GM18868 (cell line): ENCODE results near the gene PANX1.
"Not testable (repeated sequence)": the region's sequence is repeated elsewhere in the genome, so short reads cannot be mapped to it uniquely, and the experiment has no call there.

ENCODE experiments used
- ATAC-seq: cut with Tn5 transposase; IDR thresholded peaks from one replicate; pipeline ENCODE4 v1.9.1; 2021; ENCODE audit warnings: mild to moderate bottlenecking, moderate library complexity; ENCODE audit not compliant: unreplicated experiment

Gene PANX1

GRCh38 chr11:94128746-94129511 is at the start of gene PANX1:
Gene PANX1, plus strand, starts transcription at chr11:94128841. Its CDS starts 472 bp downstream, at chr11:94129313.
- peak; percentile 82 for ATAC-seq

- no peak for ATAC-seq
These were observed 44.5 kb upstream of the PANX1 start for GRCh38 chr11:94084164-94084563.

GRCh38 chr11:94088906-94089305 is 39.7 kb upstream of the PANX1 start:
- no peak for ATAC-seq

GRCh38 chr11:94089341-94089740 is 39.3 kb upstream of the PANX1 start:
- ATAC-seq: no peak

GRCh38 chr11:94090401-94090800 is 38.2 kb upstream of the PANX1 start:
- no peak for ATAC-seq

- ATAC-seq: no peak
These were observed 37.5 kb upstream of the PANX1 start for GRCh38 chr11:94091091-94091490.

- no peak for ATAC-seq
These were observed 28.4 kb upstream of the PANX1 start for GRCh38 chr11:94100253-94100652.

- no peak for ATAC-seq
These were observed 25.2 kb upstream of the PANX1 start for GRCh38 chr11:94103471-94103870.

- no peak for ATAC-seq
These were observed 23.9 kb upstream of the PANX1 start for GRCh38 chr11:94104734-94105133.

GRCh38 chr11:94106716-94107115 is 21.9 kb upstream of the PANX1 start:
- no peak for ATAC-seq

GRCh38 chr11:94107363-94107762 is 21.3 kb upstream of the PANX1 start:
- ATAC-seq: no peak

- ATAC-seq: no peak
These were observed 17.4 kb upstream of the PANX1 start for GRCh38 chr11:94111241-94111640.

- ATAC-seq: no peak
These were observed 17.0 kb upstream of the PANX1 start for GRCh38 chr11:94111660-94112059.

- ATAC-seq: no peak
These were observed 16.3 kb upstream of the PANX1 start for GRCh38 chr11:94112206-94112953.

GRCh38 chr11:94117197-94117574 is 11.5 kb upstream of the PANX1 start:
- ATAC-seq: no peak

- no peak for ATAC-seq
These were observed 10.8 kb upstream of the PANX1 start for GRCh38 chr11:94117871-94118270.

- ATAC-seq: not testable (repeated sequence)
These were observed 9.0 kb upstream of the PANX1 start for GRCh38 chr11:94119676-94120075.

- not testable (repeated sequence) for ATAC-seq
These were observed 8.1 kb upstream of the PANX1 start for GRCh38 chr11:94120516-94120915.

- no peak for ATAC-seq
These were observed 7.7 kb upstream of the PANX1 start for GRCh38 chr11:94120946-94121345.

- no peak for ATAC-seq
These were observed 3.1 kb upstream of the PANX1 start for GRCh38 chr11:94125407-94126115.

- no peak for ATAC-seq
These were observed 1.0 kb upstream of the PANX1 start for GRCh38 chr11:94127638-94128037.

- ATAC-seq: peak; percentile 18
These were observed 323 bp upstream of the PANX1 start for GRCh38 chr11:94128291-94128745.
